Stimulated activated CD8-positive, alpha-beta memory T cell treated with anti-CD3 and anti-CD28 coated beads, Interleukin-2, amount 100 ng/mL, for 1 hour (primary cell): ENCODE data around the gene TAB2.
"Not testable (repeated sequence)": the region's sequence is repeated elsewhere in the genome, so short reads cannot be mapped to it uniquely, and the experiment has no call there.

Experiments
- DNase-seq, 2 donors: peaks; one replicate each; pipeline ENCODE4 v3.0.0-alpha.2; 2020; ENCODE audit warnings: low read depth in 2 of 2

The TAB2 gene

GRCh38 chr6:149313070-149313469, 4.4 kb upstream of the TAB2 start:
- DNase-seq, result no peak

DNA sequence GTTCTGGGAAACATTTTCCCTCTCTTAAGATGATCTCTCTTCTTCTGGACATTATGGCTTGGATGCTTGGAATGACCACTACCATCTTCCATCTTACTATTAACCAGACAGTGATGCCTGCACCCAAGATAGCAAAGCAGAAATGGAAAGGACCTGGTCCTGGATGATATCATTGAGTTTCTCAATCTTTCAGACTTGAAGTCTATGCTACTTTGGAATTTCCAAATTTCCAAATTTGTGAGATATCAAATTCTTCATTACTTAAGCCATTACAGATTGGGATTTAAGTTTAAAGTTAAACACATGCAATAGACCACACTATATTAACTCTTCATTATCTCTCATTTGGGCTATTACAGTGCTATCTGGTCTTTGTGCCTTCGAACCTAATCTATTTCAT, 3.7 kb upstream of the TAB2 start:
- no peak for DNase-seq

- DNase-seq, result no peak
These were observed 3.1 kb upstream of the TAB2 start for GRCh38 chr6:149314325-149314905.

DNA sequence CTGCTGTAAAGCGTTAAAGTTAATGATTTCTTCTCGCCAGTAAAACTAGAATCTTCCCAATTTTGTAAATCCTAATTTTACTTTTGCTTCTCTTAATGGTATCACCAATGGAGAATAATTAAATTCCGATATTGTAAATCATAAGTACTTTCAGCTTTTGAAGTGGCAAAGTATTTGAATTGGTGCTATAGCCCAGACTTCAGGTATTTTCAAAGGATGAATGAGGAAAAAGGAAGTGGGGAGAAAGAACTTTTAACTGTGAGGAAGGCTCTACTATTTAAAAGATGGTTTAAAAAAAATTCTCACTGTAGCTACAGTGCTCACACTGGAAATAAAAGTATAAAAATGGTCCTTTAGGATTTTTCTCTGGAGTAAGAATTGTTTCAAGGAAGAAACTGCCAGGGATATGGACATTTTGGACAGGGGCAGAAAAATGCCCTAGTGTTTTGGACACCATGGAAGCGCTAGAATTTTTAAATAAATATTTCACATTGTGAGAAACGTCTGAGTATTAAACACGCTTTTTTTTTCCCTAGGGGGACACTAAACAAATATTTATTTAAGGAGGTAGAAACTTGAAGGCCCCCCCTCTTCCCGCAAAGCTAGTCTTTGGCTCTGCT, 1.3 kb upstream of the TAB2 start:
- DNase-seq, result no peak

- DNase-seq, result peak; percentile 71 to 80
These were observed 520 bp upstream of the TAB2 start for GRCh38 chr6:149316740-149317643.

DNA sequence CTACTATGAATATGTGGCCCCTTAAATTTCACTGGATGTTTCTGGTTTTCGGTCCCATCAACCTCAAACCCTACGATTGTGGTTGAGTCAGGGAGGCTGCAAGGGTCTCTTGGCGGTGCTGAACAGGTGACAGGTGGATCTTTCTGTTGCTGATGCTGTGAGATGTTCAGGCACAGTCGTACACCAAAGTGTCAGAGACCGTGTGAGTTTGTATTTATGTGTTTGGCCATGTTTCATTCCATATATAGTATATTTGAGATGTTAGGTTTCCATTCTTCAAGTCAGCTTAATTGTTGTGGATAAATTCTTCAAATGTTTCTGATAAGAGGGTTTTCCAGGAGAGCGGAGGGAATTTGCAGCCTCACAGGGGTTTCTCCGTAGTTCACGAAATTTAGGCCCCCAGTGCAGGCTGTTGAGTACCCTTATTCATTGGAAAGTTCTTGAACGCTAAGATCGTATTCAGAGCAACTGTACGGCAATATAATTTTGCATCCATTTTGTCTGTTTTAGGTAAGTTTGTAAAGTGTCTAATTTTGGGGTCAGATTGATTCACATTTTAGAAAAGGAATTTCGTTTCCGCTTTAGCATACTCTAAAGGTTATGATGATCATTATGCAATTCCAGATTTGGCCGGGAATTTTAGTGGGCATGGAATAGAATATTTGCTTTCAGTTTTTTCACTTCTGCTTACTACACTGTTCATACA, 1.2 kb downstream of the TAB2 start:
- DNase-seq, result no peak

- DNase-seq, result no peak
These were observed 1.9 kb downstream of the TAB2 start for GRCh38 chr6:149319422-149319821.

DNA sequence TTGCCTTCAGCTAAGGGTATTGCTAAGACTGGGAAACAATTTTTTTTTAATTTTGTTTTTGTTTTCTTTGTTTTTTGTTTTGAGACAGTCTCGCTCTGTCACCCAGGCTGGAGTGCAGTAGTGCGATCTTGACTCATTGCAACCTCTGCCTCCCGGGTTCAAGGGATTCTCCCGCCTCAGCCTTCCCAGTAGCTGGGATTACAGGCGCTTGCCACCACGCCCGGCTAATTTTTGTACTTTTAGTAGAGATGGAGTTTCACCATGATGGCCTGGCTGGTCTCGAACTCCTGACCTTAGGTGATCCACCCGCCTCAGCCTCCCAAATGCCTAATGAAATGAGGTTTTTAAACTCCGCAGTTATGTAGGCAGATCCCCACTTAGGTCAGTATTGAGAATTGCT, 2.5 kb downstream of the TAB2 start:
- DNase-seq, result not testable (repeated sequence)

GRCh38 chr6:149320796-149321195, 3.3 kb downstream of the TAB2 start:
- no peak for DNase-seq

DNA sequence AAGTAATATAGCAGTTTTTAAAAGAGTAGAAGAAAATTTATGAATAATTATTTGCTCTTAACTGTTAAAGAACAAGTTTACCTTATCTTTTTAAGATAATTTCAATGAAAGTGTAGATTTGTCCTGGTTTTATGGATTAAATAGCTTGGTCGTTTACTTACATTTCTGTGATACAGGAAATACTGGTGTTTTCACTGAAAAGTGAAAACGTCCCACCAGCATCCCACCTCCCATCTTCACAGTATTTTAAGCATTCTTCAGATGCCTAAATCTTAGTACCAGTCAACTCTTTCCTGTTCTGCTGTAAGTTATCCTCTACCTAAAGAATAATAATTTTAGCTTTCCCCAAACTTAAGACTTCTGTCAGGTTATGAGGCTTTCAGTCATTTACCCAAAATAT, 5.8 kb downstream of the TAB2 start:
- DNase-seq, result no peak

- no peak for DNase-seq
These were observed 6.4 kb downstream of the TAB2 start for GRCh38 chr6:149323925-149324324.

DNA sequence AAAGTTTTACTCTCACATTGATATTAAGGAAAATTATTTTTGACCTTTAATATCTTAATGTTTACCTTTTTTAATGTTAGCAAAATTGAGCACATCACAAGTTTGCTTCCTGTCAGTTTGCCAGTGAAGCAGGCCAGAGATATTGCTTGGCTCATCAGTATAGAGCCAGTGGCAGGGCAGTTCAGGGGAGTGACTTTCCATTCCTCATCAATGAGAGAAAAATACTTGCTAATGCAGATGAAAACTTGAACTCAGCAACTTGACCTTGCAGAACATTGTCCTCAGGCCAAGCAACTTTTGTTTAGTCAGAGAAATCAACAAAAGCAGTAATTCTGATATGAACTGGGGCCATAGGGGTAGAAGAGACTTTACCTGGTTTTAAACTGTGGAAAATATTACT, 6.9 kb downstream of the TAB2 start:
- no peak for DNase-seq

DNA sequence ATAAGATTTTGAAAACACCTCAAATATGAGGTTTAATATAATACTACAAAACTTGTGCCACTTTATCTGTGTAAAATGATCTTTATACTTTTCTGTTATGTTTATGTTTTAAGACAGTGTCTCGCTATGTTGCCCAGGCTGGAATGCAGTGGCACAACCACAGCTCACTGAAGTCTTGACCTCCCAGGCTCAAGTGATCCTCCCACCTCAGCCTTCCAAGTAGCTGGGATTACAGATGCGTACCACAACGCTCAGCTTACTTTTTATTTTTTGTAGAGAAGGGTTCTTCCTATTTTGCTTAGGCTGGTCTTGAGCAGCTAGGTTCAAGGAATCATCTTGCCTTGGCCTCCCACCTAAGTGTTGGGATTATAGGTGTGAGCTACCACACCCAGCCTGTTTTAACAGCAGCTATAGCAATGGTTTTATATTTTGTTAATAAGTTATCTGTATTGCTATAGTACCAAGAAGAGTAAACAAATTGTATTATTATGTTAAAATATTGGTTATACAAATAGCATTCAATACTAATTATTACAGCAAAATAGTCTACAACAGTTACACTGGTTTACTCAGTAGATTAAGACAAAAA, 8.2 kb downstream of the TAB2 start:
- DNase-seq, result no peak

DNA sequence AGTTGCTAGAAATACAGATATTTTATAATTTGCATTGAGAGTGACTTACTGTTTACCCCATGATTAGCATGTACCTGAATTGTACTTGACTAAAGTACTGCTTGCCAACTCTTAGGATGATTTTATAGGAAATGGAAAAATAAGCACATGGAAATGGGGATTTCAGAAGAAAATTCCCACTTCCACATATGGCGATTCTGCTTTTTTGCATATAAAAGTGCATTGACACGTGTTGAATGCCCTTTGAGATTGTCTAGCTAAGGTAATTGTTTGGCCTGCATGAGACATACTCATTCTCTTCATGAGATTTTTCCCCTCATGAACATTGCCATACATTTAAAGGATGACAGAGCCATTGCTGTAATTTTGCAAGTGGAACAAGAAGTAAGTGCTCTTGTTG, 10.1 kb downstream of the TAB2 start:
- DNase-seq, result no peak

GRCh38 chr6:149328083-149328482, 10.6 kb downstream of the TAB2 start:
- no peak for DNase-seq

DNA sequence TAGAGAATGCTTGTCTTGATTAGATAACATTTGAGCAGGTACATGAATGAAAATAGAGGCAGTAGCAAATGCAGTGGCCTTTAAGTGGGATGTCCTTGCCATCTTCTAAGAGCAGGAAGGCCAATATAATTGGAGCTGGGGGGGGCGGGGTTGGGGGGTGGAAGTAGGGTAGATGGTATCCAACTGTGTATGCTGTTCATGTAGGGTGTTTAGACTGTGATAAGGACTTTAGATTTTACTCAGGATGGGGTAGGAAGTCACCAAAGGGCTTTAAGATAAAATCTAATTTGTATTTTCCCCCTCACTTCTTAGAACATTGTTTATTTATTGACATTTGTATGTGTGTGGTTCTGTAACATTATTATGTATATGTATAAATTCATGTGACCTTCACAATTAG, 12.0 kb downstream of the TAB2 start:
- no peak for DNase-seq

DNA sequence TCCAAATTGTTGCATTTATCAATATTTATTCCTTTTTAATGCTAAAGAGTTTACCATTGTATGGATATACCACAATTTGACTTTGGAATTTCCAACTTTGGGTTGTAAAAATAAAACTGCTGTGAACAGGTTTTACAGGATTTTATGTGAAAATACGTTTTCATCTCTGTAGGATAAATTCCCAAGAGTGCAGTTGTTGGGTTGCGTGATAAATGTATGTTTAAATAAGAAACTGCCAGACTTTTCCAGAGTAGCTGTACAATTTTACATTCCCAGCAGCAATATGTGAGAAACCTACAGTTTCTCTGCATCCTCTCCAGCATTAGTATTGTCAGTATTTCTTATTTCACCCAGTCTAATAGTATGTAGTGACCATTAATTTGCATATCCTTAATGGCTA, 12.6 kb downstream of the TAB2 start:
- no peak for DNase-seq

GRCh38 chr6:149331043-149331807, 13.7 kb downstream of the TAB2 start:
- DNase-seq, result no peak

- no peak for DNase-seq
These were observed 14.4 kb downstream of the TAB2 start for GRCh38 chr6:149331871-149332270.

- DNase-seq, result no peak
These were observed 15.2 kb downstream of the TAB2 start for GRCh38 chr6:149332602-149333265.

- no peak for DNase-seq
These were observed 15.7 kb downstream of the TAB2 start for GRCh38 chr6:149333266-149333620.
